ENCODE data around the gene ZNF277.

ZNF277 gene

GRCh38 chr7:112204499-112205342 is 1.8 kb upstream of the ZNF277 start:
- no peak overlapping the region for H3K27ac ChIP-seq (replicated peaks; ENCODE audit: low read length)
- DNase-seq (ENCODE audit: low spot score): no peak
- no peak overlapping the region for H3K9ac ChIP-seq (ENCODE audit: low read depth, low read length, poor library complexity)

GRCh38 chr7:112205343-112206237 is 905 bp upstream of the ZNF277 start:
- peak overlapping the region; percentile 95 for H2AFZ ChIP-seq (ENCODE audit: low read length)
- no CpG with 5 or more reads among the region's 69 CpGs for WGBS, 2 donors (ENCODE audit: extremely low coverage in 2 of 2, insufficient read length in 2 of 2, insufficient replicate concordance in 1 of 2)
- H3K4me1 ChIP-seq (ENCODE audit: control insufficient read depth in 2 of 2, insufficient read depth in 1 of 2, low read depth in 1 of 2, low read length in 2 of 2): peaks cover 0 to 3% of the 10 kb centered on the region in 2 donors

More at GRCh38 chr7:112204499-112205342, 1.8 kb upstream of the ZNF277 start:
- Histone ChIP-seq H2AFZ (ENCODE audit: low read length) (peak overlapping the region; percentile 95), H3K27me3 (ENCODE audit: control insufficient read depth in 3 of 3, insufficient read depth in 3 of 3, low read depth in 1 of 3, low read length in 3 of 3) (no peaks in the 10 kb centered on the region), H3K4me3 (ENCODE audit: low read length in 2 of 2) (peak overlapping the region; percentile 90 to 97), H2BK12ac (ENCODE audit: low read length) (no peak overlapping the region), H2BK120ac (ENCODE audit: low read depth, low read length) (no peak overlapping the region), H3K4me1 (ENCODE audit: control insufficient read depth in 2 of 2, insufficient read depth in 1 of 2, low read depth in 1 of 2, low read length in 2 of 2) (peaks cover 0 to 3% of the 10 kb centered on the region in 2 donors), H3K9me3 (replicated peaks in 1 of 2; ENCODE audit: control insufficient read depth in 2 of 2, insufficient read depth in 1 of 2, low read depth in 1 of 2, low read length in 2 of 2) (no peaks in the 10 kb centered on the region), H3K36me3 (replicated peaks in 1 of 2; ENCODE audit: control insufficient read depth in 2 of 2, insufficient read depth in 2 of 2, low read length in 2 of 2) (no peaks in the 10 kb centered on the region), H4K8ac (ENCODE audit: low read depth, low read length) (no peak overlapping the region), H4K91ac (ENCODE audit: low read depth, low read length, poor library complexity) (no peak overlapping the region), H2BK5ac (ENCODE audit: low read length) (peak overlapping the region; percentile 83), H2BK15ac (ENCODE audit: low read length) (no peak overlapping the region), H2AK5ac (ENCODE audit: low read depth, low read length) (no peak overlapping the region), H3K4ac (ENCODE audit: low read length) (no peak overlapping the region), H3K14ac (ENCODE audit: low read length) (no peak overlapping the region), H3K23ac (ENCODE audit: low read depth, low read length, poor library complexity) (no peak overlapping the region), H3K18ac (ENCODE audit: low read length) (peak overlapping the region; percentile 6), H3K4me2 (ENCODE audit: insufficient read depth, low read length, poor library complexity, severe bottlenecking) (peak overlapping the region; percentile 72), H3K79me1 (ENCODE audit: low read depth, low read length) (peaks cover 5% of the 10 kb centered on the region)
- WGBS, 2 donors (ENCODE audit: extremely low coverage in 2 of 2, insufficient read length in 2 of 2, insufficient replicate concordance in 1 of 2): no CpG with 5 or more reads among the region's 14 CpGs

GRCh38 chr7:112206991-112207592 is 597 bp downstream of the ZNF277 start:
- no CpG with 5 or more reads among the region's 14 CpGs for WGBS, 2 donors (ENCODE audit: extremely low coverage in 2 of 2, insufficient read length in 2 of 2, insufficient replicate concordance in 1 of 2)
- Histone ChIP-seq H3K18ac (ENCODE audit: low read length) (peak overlapping the region; percentile 96), H3K9me3 (replicated peaks in 1 of 2; ENCODE audit: control insufficient read depth in 2 of 2, insufficient read depth in 1 of 2, low read depth in 1 of 2, low read length in 2 of 2) (no peaks in the 10 kb centered on the region), H3K9ac (ENCODE audit: low read depth, low read length, poor library complexity) (peak overlapping the region; percentile 83), H3K4me2 (ENCODE audit: insufficient read depth, low read length, poor library complexity, severe bottlenecking) (peak overlapping the region; percentile 84), H3K36me3 (replicated peaks in 1 of 2; ENCODE audit: control insufficient read depth in 2 of 2, insufficient read depth in 2 of 2, low read length in 2 of 2) (no peaks in the 10 kb centered on the region), H3K27ac (replicated peaks; ENCODE audit: low read length) (no peak overlapping the region), H3K14ac (ENCODE audit: low read length) (no peak overlapping the region), H3K4me1 (ENCODE audit: control insufficient read depth in 2 of 2, insufficient read depth in 1 of 2, low read depth in 1 of 2, low read length in 2 of 2) (peaks cover 0 to 3% of the 10 kb centered on the region in 2 donors), H2BK15ac (ENCODE audit: low read length) (no peak overlapping the region), H2BK5ac (ENCODE audit: low read length) (no peak overlapping the region), H3K23ac (ENCODE audit: low read depth, low read length, poor library complexity) (peak overlapping the region; percentile 45), H4K91ac (ENCODE audit: low read depth, low read length, poor library complexity) (no peak overlapping the region), H2AFZ (ENCODE audit: low read length) (peak overlapping the region; percentile 94), H3K27me3 (ENCODE audit: control insufficient read depth in 3 of 3, insufficient read depth in 3 of 3, low read depth in 1 of 3, low read length in 3 of 3) (no peaks in the 10 kb centered on the region), H3K4me3 (ENCODE audit: low read length in 2 of 2) (peak overlapping the region; percentile 90 to 95), H3K79me1 (ENCODE audit: low read depth, low read length) (peaks cover 3% of the 10 kb centered on the region), H2BK12ac (ENCODE audit: low read length) (no peak overlapping the region), H2BK120ac (ENCODE audit: low read depth, low read length) (no peak overlapping the region), H2AK5ac (ENCODE audit: low read depth, low read length) (peak overlapping the region; percentile 78), H4K8ac (ENCODE audit: low read depth, low read length) (no peak overlapping the region), H3K4ac (ENCODE audit: low read length) (no peak overlapping the region)
- no peak for DNase-seq (ENCODE audit: low spot score)

More at GRCh38 chr7:112205343-112206237, 905 bp upstream of the ZNF277 start:
- Histone ChIP-seq H2BK120ac (ENCODE audit: low read depth, low read length) (peak overlapping the region; percentile 87), H3K18ac (ENCODE audit: low read length) (peak overlapping the region; percentile 94), H2BK5ac (ENCODE audit: low read length) (peak overlapping the region; percentile 83), H3K27me3 (ENCODE audit: control insufficient read depth in 3 of 3, insufficient read depth in 3 of 3, low read depth in 1 of 3, low read length in 3 of 3) (no peaks in the 10 kb centered on the region), H3K9me3 (replicated peaks in 1 of 2; ENCODE audit: control insufficient read depth in 2 of 2, insufficient read depth in 1 of 2, low read depth in 1 of 2, low read length in 2 of 2) (no peaks in the 10 kb centered on the region), H3K23ac (ENCODE audit: low read depth, low read length, poor library complexity) (peak overlapping the region; percentile 45), H3K9ac (ENCODE audit: low read depth, low read length, poor library complexity) (peak overlapping the region; percentile 88), H3K4me2 (ENCODE audit: insufficient read depth, low read length, poor library complexity, severe bottlenecking) (peak overlapping the region; percentile 72), H3K4ac (ENCODE audit: low read length) (no peak overlapping the region), H2AK5ac (ENCODE audit: low read depth, low read length) (no peak overlapping the region), H2BK15ac (ENCODE audit: low read length) (peak overlapping the region; percentile 96), H3K79me1 (ENCODE audit: low read depth, low read length) (peaks cover 5% of the 10 kb centered on the region), H2BK12ac (ENCODE audit: low read length) (no peak overlapping the region), H4K8ac (ENCODE audit: low read depth, low read length) (no peak overlapping the region), H3K4me3 (ENCODE audit: low read length in 2 of 2) (peak overlapping the region; percentile 90 to 97), H3K36me3 (replicated peaks in 1 of 2; ENCODE audit: control insufficient read depth in 2 of 2, insufficient read depth in 2 of 2, low read length in 2 of 2) (no peaks in the 10 kb centered on the region), H3K27ac (replicated peaks; ENCODE audit: low read length) (peak overlapping the region; percentile 93), H3K14ac (ENCODE audit: low read length) (peak overlapping the region; percentile 94), H4K91ac (ENCODE audit: low read depth, low read length, poor library complexity) (no peak overlapping the region)
- DNase-seq (ENCODE audit: low spot score): peak; percentile 72

Measured in neuronal stem cell (in vitro differentiated cells).